Parathyroid adenoma (tissue), 2 donors: ENCODE measurements around the gene HAAO.

Experiments used
- H2AFZ ChIP-seq: fragments of 300-600 bp; sonication (generic); one replicate; pipeline ENCODE4 v1.7.0; 2017; ENCODE audit warnings: antibody characterized with exemption, mild to moderate bottlenecking
- H3K27ac ChIP-seq: fragments of 300-600 bp; sonication (generic); one replicate; pipeline ENCODE4 v1.7.0; 2017
- H3K27me3 ChIP-seq: fragments of 300-600 bp; sonication (generic); one replicate; pipeline ENCODE4 v1.7.0; 2017; ENCODE audit warnings: low read length; ENCODE audit not compliant: control insufficient read depth, insufficient read depth
- H3K36me3 ChIP-seq: fragments of 300-600 bp; sonication (generic); one replicate; pipeline ENCODE4 v1.7.0; 2017; ENCODE audit warnings: low read length; ENCODE audit not compliant: control insufficient read depth, insufficient read depth
- H3K4me1 ChIP-seq: fragments of 300-600 bp; sonication (generic); one replicate; pipeline ENCODE4 v1.7.0; 2017; ENCODE audit warnings: control low read depth
- H3K4me2 ChIP-seq: fragments of 300-600 bp; sonication (generic); one replicate; pipeline ENCODE4 v1.7.0; 2017; ENCODE audit warnings: low read length
- H3K4me3 ChIP-seq: fragments of 300-600 bp; sonication (generic); one replicate; pipeline ENCODE4 v1.7.0; 2017; ENCODE audit warnings: low read depth, low read length
- H3K79me2 ChIP-seq: fragments of 300-600 bp; sonication (generic); one replicate; pipeline ENCODE4 v1.7.0; 2017; ENCODE audit warnings: control low read depth
- H3K9ac ChIP-seq: fragments of 300-600 bp; sonication (generic); one replicate; pipeline ENCODE4 v1.7.0; 2017; ENCODE audit warnings: mild to moderate bottlenecking
- H3K9me3 ChIP-seq: fragments of 300-600 bp; sonication (generic); one replicate; pipeline ENCODE4 v1.7.0; 2017; ENCODE audit warnings: low read length; ENCODE audit not compliant: control insufficient read depth
- CTCF ChIP-seq: fragments of 300-600 bp; sonication (generic); IDR thresholded peaks from one replicate; pipeline ENCODE4 v1.7.0; 2017; ENCODE audit warnings: antibody characterized with exemption, mild to moderate bottlenecking
- donor health status: primary hyperparathyroidism.

HAAO gene

GRCh38 chr2:42792583-42793333 is at the start of gene HAAO:
TSS of gene HAAO (minus strand) at chr2:42792583. CDS start at chr2:42792536, 47 bp downstream.
- H3K4me3 ChIP-seq = peak within 1 kb of the TSS; percentile 13
- no peaks in the 10 kb centered on the region for H3K79me2 ChIP-seq
- H3K4me2 ChIP-seq = peak within 1 kb of the TSS; percentile 47
- no peaks in the 10 kb centered on the region for H3K27me3 ChIP-seq
- H3K9ac ChIP-seq = no peak within 1 kb of the TSS
- TF ChIP-seq CTCF = no peak
- no peaks in the 10 kb centered on the region for H3K9me3 ChIP-seq
- H2AFZ ChIP-seq = peak within 1 kb of the TSS; percentile 68
- peak within 1 kb of the TSS; percentile 6 for H3K27ac ChIP-seq
- no peaks in the 10 kb centered on the region for H3K36me3 ChIP-seq
- no peaks in the 10 kb centered on the region for H3K4me1 ChIP-seq

- H3K9ac ChIP-seq = no peak overlapping the region
- H3K4me1 ChIP-seq = no peaks in the 10 kb centered on the region
- no peaks in the 10 kb centered on the region for H3K79me2 ChIP-seq
- H3K4me2 ChIP-seq = no peak overlapping the region
- H3K27me3 ChIP-seq = no peaks in the 10 kb centered on the region
- no peak overlapping the region for H3K4me3 ChIP-seq
- no peak for TF ChIP-seq CTCF
- no peaks in the 10 kb centered on the region for H3K36me3 ChIP-seq
- no peak overlapping the region for H3K27ac ChIP-seq
- no peak overlapping the region for H2AFZ ChIP-seq
- no peaks in the 10 kb centered on the region for H3K9me3 ChIP-seq
These were observed 49.0 kb upstream of the HAAO start for GRCh38 chr2:42841344-42841743.

- H3K4me3 ChIP-seq = no peak overlapping the region
- H3K4me2 ChIP-seq = no peak overlapping the region
- no peak overlapping the region for H3K9ac ChIP-seq
- H3K27me3 ChIP-seq = no peaks in the 10 kb centered on the region
- H3K9me3 ChIP-seq = no peaks in the 10 kb centered on the region
- H3K79me2 ChIP-seq = no peaks in the 10 kb centered on the region
- H3K4me1 ChIP-seq = no peaks in the 10 kb centered on the region
- TF ChIP-seq CTCF = no peak
- H3K27ac ChIP-seq = no peak overlapping the region
- no peak overlapping the region for H2AFZ ChIP-seq
- no peaks in the 10 kb centered on the region for H3K36me3 ChIP-seq
These were observed 48.4 kb upstream of the HAAO start for GRCh38 chr2:42840760-42841159.

GRCh38 chr2:42839809-42840501 is 47.6 kb upstream of the HAAO start:
- H3K9ac ChIP-seq = no peak overlapping the region
- TF ChIP-seq CTCF = no peak
- H2AFZ ChIP-seq = no peak overlapping the region
- no peaks in the 10 kb centered on the region for H3K9me3 ChIP-seq
- no peaks in the 10 kb centered on the region for H3K79me2 ChIP-seq
- H3K4me2 ChIP-seq = no peak overlapping the region
- no peak overlapping the region for H3K27ac ChIP-seq
- H3K27me3 ChIP-seq = no peaks in the 10 kb centered on the region
- H3K4me1 ChIP-seq = no peaks in the 10 kb centered on the region
- H3K4me3 ChIP-seq = no peak overlapping the region
- H3K36me3 ChIP-seq = no peaks in the 10 kb centered on the region
